Urothelium cell line (cell line): ENCODE measurements around the gene VPS33A.

ENCODE experiments used
- DNase-seq: peaks from one replicate; pipeline ENCODE4 v3.0.0; 2011; ENCODE audit warnings: low spot score, mixed read lengths
- FAIRE-seq: peaks from 2 replicates; lab custom pipeline; 2011; peaks lifted over from hg19 to GRCh38; lab: Jason Lieb, UNC

The VPS33A gene

GRCh38 chr12:122184517-122184916 lies 81.8 kb downstream of the VPS33A start:
- FAIRE-seq = no peak
- no peak for DNase-seq

GRCh38 chr12:122183588-122183940 lies 82.7 kb downstream of the VPS33A start:
- DNase-seq (no peak), FAIRE-seq (no peak)

- DNase-seq (no peak), FAIRE-seq (no peak)
Measured at GRCh38 chr12:122182887-122183587, 83.3 kb downstream of the VPS33A start, which contains the start of gene LRRC43. Gene LRRC43 (plus strand): TSS chr12:122183123. CDS start chr12:122183145, 22 bp downstream.
